ENCODE measurements around the gene CYBA. TPM values are rescaled to one million over a fixed set of nuclear protein-coding genes. Genes with fewer than 3 reads are reported as not detected.

CYBA gene
- polyA plus RNA-seq, 1 donor = 52.9 TPM

DNA sequence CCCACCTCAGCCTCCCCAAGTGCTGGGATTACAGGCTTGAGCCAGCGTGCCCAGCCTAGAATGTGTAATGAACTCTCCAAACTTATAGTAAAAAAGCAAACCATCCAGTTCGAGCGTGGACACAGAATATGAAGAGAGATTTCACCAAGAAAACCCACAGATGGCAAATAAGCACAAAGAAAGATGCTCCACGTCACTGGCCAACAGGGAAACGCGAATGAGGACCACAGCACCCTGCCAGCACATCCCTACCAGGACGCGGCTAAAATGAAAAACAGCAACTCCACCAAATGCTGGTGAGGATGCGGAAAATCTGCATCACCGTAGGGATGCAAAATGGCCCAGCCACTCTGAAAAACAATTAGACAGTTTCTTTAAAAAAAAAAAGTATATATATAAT is 10.6 kb upstream of the CYBA start:
- no peak for DNase-seq

DNA sequence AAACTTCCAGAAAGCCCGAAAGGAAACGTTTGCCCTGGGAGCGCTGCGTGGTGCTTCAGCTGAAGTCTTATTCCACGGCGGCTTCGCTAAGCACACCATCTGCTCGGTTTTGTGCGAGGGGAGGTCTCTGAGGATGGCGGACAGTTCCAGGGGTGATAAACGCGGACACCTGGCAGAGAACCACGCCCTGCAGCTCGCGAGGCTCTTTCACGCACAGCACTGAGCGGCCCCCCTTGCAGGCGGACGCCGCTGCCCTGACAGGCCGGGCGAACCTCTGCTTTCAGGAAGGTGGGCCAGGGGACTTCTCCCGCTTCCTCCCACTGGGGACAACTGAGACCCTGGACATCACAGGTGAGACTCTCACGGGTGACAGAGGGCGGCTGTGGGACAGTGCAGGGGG is 8.3 kb upstream of the CYBA start:
- no peak for DNase-seq

DNA sequence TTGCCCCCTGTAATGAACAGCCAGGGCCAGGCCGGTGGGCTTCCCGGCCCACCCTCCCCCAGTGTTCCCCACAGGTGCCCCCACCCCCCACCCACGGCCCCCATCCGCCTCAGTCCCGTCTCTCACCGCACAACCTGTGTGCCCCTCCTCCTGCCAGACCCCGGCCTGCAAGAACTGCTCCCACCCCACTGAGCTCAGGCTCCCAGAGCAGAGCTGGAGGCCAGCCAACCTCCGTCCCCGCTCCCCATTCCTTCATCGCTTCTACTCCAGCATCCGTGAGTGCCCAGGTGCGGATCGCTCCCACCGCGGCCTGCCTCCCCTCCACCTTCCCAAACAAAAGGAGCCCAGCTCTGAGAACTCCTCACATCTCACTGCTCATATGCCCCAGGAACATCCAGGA is 7.9 kb upstream of the CYBA start:
- DNase-seq = no peak

DNA sequence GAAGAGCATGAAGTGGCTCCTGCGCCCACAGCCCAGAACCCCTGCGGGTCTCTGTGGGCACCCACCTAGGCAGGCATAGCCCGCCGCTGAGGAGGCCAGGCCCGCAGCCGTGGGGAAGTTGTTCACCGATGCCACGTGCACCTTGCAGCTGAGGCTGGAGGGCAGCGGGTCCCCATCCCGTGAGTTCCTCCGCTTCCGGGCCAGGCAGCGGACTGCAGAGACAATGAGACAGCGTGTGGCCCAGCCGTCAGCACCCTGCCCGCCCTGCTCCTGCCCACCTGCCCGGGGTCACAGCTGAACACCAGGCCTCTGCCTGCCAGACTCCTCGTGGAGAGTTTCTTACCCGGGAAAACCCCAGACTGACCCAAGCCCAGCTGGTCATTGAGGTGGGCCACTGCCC is 6.5 kb upstream of the CYBA start:
- DNase-seq = no peak

DNA sequence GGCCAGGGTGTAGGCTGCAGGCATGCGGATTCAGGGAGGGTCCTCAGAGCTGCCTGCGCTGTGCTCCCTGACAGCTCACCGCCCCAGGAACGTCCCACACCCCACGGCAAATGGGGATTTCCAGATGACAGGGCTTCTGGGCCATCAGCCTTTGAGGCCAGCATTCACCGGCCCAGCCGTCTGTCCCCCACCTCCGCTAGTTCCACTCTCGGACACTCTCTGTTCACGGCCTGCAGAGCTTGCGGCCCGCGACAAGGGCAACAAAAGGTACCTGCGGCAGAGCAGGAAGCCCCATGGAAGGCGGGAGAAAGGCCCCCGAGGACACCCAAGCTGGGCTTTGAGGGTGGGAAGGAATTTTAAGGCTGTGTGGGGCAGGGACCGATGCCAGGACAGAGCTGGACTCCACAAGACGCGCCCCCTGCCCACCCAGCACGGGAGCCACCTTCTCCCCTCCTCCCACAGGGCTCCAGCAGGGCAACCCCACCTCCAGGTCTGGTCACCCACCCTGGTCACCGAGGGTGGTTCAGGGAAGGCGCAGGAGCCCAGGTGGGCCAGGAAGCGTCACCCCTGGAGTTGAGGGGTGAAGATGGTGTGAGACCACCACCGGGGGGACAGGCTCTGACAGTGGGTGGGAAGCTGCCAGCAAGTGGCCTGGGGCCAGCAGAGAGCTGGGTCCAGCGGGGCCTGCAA is 5.6 kb upstream of the CYBA start:
- DNase-seq = no peak

DNA sequence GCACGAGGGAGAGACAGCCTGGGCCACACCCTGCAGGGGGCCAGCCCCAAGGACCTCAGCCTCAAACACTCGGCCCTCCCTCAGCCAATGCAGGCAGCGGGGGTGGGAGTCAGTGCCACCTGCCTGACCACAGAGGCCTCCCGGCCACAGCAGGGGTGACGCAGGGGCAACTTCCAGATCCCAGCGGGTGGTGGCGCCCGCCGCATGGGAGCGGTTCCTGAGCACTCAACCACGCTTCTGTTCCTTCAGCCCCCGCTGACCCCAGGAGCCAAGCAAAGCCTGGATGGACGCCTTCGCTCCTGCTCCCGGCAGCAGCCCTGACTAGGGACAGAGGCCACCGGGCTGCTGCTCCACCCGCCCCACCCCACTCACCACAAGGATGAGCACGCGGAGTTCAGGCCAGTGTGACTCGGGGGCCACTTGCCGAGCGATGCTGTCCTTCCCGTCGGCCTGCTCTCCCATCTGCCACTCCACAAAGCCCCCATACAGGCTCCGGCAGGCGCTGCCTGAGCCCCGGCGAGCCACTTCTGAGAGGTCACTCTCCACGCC is 5.0 kb upstream of the CYBA start:
- no peak for DNase-seq

DNA sequence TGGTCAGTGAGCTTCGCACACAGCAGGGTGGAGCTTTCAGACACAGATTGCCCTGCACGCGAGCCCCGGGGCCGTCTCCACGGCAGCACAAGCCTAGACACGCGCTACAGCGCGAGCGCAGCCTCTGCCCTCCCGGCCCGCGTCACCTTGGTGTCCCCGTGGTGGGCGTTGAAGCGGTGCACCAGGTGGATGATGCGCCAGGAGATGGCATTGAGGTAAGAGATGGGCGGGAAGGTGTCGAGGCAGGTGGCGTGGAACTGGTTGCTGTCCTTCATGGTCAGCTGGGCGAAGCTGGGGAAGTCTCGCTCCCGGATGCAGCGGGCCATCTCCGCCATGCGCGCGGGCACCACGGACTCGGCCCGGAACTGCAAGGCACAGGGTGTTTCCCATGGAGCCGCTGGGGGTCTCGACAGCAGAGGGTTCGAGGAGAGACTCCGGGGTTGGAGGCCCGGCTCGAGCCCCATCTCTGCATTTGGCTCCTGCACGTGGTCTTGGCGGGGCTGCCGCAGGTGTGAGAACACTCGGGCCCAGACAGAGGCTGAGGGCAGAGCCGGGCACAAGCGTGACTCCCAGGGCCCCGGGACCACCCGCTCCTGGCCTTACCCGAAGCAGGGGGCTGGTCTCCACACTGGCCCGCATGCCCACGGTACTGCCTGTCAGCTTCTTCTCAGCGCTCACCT is 4.3 kb upstream of the CYBA start:
- no peak for DNase-seq

DNA sequence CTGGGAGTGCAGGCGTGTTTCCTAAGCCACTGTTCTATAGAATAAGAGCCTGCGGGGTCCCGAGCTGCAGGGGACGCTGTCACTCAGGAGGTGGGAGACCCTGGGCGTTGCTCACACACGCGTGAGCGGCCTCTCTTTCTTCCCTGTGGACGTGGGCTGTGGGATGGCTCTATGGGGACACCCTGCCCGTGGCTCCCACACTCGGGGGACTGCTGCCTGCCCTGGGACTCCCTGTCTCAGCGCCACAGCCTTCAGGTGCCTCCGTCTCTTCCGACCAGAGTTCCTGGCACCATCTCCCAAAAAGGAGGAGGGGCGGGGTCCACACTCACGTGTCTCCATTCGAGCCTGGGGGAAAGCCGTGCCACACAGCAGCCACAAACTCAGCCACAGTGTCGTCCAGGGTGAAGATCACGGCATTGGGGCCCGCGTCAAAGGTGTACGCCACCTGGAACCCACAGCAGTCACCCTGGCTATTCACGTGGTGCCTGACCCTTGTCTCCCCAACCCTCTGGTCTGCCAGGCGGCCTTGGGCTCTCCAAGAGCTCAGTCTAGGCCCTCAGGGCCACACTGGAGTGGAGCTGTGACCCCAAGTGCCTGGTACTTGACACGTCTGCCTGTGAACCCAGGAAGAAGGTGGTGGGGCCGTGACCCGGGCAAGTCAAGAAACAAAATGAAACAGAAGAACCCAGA is 3.7 kb upstream of the CYBA start:
- DNase-seq = no peak

DNA sequence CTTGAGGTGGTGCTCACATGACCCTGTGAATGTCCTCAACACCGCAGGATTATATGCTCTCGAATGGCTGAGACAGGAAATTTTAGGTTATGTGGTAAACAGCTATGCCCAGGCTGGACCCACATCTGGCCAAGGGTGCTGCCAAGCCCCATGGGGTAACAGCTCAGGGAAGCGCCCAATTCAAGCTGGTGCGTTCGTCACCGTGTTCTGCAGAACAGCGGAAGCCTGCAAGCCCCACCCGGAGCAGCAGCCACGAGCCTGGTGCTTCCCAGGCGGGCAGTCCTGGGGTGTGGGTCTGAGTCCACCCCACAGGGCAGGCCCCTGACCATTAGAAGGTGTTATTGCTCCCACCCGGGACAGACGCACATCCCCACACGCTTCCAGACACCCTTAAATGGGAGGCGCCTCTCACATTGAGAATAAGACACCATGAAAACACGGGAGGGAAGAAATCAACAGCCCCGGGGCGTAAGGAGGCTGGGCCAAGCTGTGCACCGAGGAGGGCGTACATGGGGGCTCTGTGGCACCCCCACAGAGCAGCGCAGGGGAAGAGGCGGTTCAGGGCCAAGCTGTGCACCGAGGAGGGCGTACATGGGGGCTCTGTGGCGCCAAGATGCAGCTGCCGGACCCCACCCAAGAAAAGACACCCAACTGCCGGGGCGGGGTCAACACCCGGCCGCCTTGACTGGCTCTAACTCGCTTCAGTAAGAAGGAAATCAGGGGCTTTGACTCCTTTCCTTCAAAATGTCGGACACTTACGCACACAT is 2.9 kb upstream of the CYBA start:
- DNase-seq = no peak

DNA sequence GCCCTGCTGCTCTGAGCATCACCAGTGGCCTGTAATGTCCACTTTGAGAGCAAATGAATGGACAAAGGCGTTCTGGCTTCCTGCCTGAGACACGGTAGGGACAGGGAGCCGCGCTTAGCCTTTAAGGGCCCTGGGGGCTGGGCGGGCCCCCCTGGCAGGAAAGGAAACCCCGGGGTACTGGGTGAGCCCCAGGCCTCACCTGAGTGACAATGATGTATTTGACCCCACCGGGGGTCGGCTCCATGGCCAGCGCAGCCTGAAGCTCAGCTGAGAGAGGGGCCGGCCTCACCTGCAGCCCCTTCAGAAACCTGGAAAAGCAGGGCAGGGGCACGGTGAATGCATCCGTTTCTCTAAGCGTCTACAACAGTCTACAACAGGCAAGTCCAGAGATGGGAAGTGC is 2.2 kb upstream of the CYBA start:
- no peak for DNase-seq

DNA sequence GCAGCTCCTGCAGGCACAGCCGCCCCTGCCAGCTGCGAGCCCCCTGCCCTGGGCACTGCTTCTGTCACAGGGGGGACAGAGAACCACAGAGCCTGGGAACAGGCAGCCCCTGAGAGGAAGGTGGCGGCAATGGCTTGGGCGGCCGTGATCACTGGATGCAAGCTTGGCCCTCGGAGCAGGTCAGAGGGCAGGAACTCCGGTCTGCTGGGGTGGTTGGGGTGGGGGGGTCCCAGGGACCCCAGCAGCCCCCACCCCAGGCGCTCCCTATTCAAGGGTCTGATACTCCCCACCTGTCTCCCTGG is 1.9 kb upstream of the CYBA start:
- no peak for DNase-seq

DNA sequence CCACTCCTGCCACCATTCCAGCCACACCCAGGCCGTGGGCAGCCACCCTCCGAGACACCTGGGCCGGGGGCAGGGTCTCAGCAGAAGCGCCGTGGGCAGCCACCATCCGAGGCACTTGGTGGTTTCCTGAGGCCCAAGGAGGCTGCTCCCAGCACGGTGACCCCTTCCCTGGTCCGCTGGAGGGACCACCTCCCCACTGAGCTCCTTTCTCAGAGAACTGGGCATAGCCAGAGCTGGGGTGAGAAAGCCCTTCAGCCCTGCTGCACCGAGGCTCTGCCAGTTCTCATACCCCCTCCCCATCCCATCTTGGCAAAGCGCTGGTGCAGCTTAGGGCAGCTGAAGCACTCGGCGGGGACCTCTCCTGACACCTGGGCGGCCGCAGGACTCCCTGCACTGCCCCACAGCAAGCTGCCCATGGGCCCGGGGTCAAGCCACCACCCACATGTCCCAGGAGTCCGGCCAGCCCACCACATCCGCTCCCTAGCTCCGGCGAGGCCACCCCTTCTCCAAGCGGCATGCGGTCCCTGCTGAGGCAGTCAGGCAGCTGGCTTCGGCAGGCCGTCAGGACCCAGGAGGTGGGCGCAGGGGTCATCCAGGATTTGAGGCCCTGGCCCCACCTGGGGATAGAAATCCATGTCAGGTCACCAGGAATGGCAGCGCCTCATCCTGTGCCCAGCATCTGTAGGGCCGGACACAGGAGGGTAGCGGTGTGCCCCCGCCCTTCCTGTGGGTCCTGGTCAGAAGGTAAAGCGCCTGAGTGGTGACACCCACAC is 1.3 kb upstream of the CYBA start:
- DNase-seq = no peak

DNA sequence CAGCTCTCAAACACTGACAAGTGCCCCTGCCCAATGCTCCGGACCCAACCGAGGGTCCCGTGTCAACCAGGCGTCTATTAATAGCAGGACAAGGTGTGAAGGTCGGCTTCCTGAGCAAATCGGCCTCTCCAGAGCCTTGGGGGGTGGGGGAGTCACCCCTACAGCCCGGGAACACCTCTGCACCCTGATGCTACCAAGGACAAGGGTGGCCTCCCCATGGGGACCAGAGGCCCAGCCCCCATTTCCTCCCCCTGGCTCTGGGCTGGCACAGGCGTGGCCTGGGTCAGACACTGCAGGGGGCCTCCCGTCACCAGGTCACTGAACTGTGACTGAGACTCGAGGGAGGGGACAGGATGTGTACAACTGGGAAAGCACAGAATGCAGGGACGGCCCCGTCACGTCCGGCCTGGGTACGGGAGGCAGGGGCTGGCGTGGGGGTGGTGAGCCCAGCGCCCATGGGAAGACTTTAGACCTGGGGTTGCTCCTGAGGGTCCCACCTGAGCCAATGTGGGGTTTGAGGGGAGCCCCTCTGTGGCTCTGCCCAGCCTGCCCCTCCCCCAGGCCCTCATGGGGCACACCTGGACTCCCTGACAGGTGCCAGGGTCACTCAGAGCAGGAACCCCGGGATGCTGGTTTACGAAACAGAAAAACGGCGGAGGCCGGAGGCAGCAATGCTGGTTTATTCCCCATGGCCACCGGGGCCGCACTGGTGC is 579 bp upstream of the CYBA start:
- peak; percentile 42 for DNase-seq

DNA sequence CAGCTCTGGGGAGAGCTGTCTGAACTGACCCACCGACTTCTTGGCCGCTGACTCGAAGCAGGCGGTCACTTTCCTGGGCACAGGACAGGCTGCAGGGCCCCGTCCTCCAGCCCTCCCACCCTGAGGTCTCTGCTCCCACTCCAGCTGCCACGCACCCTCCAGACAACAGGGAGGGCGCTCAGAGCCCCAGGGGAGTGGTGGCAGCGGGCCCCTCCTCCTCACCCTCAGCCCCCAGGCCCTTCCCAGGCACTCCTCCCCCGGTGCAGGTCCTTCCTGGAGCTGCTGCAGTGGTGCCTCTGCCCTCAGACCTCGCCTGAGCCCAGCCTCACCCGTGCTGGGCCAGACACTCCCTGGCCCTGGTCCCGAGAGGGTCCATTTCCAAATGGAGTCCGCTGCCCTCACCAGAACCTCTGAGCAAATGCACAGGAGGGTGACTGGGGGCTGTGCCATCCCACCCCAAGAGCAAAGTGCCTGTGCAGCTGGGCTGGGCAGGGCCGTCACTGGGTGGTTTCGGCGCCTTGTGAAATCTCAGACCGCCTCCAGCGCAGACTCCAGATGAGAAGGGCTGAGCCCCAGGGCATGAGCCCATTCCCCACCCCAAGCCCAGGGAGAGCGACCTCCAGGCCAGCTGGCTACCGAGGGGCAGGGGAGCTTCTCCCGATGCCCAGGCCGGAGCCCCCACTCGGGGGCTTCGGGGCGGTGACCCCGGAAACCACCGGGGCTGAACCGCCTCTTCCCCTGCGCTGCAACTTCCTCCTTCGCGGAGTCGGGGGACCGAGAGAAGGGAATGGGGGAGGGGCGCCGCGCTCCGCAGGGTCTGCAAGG is 717 bp downstream of the CYBA start:
- peak; percentile 30 for DNase-seq

DNA sequence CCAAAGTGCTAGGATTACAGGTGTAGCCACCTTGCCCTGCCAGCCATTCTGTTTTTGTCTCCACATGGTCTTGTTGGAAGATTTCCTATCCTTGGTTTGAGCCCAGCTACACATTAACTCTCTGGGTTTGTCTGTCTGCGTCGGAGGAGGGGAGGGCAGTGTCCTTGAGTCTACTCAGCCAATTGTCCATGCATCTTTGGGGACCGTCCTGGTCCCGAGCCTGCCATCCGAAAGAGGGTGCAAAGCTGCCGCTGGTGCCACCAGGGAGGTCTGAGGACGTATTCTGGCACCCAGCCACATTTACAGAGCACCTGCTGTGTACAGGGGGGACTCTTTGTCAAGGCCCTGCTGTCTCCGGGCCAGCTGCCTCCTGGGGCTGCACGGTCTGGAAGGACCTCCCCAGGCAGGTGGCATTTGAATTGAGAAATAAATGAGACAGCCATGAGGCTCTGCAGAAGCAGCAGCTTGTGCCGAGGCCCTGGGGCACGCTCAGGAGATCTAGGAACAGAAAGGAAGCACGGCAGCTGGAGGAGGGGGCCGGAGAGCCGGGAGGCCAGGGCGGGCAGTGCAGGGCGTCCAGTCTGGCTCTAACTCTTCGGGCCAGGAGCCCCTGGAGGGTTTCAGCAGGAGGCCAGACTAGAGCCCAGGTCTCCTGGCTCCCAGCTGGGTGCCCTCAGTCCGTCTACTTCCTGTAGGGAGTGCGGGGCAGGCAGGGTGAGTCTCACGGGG is 1.5 kb downstream of the CYBA start:
- DNase-seq = no peak

DNA sequence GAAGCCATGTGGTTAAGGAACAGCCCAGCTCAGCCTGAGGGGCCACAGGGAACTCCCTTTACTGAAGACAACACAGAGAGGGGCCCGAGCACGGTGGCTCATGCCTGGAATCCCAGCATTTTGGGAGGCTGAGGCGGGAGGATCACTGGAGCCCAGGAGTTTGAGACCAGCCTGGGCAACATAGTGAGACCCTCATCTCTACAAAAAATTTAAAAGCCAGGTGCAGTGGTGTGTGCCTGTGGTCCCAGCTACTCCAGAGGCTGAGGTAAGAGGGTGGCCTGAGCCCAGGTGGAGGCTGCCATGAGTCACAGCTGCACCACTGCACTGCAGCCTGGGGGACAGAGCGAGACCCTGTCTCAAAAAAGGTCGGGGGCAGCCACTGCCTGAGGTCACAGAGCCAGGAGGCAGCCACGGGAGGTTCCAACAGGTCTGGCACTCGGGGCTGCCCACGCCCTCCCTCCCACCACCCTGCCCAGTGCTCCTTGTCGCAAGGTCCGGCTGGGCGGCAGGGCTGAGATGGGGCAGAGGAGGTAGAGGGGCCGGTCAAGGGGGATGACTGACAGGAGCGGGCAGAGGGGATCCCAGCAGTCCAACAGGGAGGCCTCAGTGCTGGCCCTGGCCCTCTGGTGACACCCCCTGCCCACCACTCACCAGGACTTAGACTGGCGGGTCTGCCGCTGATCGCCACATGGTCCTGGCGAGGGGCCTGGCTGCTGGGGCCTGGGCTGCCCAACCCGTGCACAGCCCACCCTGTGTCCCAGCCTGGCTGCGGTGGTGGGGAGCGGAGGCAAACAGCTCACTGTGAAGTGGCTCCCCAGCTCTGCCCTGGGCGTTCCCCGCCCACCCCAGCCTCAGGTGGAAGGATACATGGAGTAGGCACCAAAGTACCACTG is 3.4 kb downstream of the CYBA start:
- no peak for DNase-seq

DNA sequence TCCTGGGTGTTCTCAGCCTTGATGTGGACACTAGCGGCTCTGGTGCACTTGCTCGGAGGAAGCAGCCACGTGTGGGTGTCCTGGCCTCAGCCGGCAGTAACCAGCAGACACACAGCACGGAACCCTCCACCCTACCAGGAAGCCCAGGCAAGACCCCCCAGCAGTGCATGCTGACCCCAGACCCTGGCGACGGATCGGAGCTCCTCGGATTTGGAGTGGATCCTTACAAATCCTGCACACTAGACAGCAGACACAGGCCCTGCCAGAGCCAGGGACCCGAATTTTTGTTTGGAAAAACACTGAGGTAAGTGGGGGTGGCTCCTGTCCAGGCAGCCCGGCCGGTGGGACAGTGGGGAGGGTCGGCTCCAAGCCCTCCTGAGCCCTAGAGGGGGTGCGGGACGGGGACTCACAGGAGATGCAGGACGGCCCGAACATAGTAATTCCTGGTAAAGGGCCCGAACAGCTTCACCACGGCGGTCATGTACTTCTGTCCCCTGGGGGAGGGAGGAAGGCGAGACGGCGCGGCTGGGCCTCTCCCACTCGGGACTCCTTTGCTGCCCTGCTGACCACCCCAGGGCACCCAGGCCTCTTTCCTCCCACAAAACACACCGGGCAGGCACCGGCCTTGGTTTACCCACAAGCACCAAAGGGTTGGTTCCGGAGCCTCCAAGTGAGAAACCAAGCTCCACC is 4.4 kb downstream of the CYBA start:
- DNase-seq = no peak

DNA sequence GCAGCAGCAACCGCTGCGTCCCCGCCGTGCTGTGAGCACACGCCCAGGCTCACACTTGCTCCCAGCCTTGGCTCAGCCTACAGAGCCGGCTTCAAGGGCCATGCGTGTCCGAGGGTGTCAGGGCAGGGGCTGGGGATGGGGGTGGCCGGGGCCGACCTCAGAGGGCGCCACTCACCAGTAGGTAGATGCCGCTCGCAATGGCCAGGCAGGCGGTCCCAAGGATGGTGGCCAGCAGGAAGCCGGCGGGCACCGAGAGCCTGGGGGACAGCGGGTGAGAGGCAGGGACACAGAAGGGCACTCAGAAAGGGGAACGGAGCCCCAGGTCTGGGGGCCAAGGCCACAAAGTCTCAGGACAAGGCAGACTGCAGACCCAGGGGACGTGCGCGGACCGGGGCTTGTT is 4.9 kb downstream of the CYBA start:
- DNase-seq = no peak

Measured in hindlimb muscle (tissue), 1 donor.